Adrenal gland (tissue), 5 donors: ENCODE measurements around the gene VMA21.

Experiments used
- POLR2A ChIP-seq, 2 donors: fragments of 450-650 bp; IDR thresholded peaks; one replicate each; pipeline ENCODE4 v1.6.1; 2017; ENCODE audit warnings: antibody characterized with exemption in 2 of 2, mild to moderate bottlenecking in 2 of 2, moderate library complexity in 1 of 2
- TF ChIP-seq, protein P1 (sequence below), 6 experiments: fragments of 450-650 bp in 4 of 6; fragments of 200-600 bp in 2 of 6; sonication (generic) in 1 of 6; IDR thresholded peaks; 1 replicate in 5 of 6; 2 replicates in 1 of 6; pipeline versions ENCODE4 v1.5.1 to v1.8.0; 2016 to 2021; ENCODE audit warnings: antibody characterized with exemption in 6 of 6, mild to moderate bottlenecking in 2 of 6, moderate library complexity in 1 of 6
- donor health status: DM: no; HTN: no; CAD: no.

GRCh38 chrX:151359931-151360871, 36.8 kb upstream of the VMA21 start:
- TF ChIP-seq, protein P1, sequence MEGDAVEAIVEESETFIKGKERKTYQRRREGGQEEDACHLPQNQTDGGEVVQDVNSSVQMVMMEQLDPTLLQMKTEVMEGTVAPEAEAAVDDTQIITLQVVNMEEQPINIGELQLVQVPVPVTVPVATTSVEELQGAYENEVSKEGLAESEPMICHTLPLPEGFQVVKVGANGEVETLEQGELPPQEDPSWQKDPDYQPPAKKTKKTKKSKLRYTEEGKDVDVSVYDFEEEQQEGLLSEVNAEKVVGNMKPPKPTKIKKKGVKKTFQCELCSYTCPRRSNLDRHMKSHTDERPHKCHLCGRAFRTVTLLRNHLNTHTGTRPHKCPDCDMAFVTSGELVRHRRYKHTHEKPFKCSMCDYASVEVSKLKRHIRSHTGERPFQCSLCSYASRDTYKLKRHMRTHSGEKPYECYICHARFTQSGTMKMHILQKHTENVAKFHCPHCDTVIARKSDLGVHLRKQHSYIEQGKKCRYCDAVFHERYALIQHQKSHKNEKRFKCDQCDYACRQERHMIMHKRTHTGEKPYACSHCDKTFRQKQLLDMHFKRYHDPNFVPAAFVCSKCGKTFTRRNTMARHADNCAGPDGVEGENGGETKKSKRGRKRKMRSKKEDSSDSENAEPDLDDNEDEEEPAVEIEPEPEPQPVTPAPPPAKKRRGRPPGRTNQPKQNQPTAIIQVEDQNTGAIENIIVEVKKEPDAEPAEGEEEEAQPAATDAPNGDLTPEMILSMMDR (IDR thresholded peaks at IDR 0.05), result peak in 5 of 6 experiments; percentile 35 to 54 (median 39)
- no peak for TF ChIP-seq POLR2A (IDR thresholded peaks at IDR 0.05)
